ENCODE measurements around the gene SPTSSA.

Gene SPTSSA

DNA sequence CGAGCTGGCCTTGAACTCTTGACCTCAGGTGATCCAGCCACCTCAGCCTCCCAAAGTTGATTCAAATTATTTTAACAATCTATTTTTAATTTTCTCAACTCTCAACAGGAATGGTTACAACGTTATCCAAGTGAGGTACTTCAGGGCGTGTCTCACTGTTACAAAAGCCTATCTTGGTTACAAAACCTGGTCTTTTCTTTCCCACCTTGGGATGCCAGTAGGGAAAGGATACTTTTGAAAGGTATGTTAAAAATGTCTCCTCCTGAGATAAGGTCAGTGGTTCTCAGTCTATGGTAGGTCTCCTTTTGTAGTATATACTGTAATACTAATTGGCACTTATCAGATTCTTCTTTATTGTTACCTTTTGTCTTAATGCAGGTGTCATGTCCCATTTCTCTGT is 4.9 kb downstream of the SPTSSA start:
- peaks cover 0 to 22% (median 15%) of the 10 kb centered on the region in 5 donors for H3K4me1 ChIP-seq (ENCODE audit: control insufficient read depth in 5 of 5, insufficient read depth in 5 of 5, low read length in 5 of 5)
- peaks cover 0 to 18% (median 13%) of the 10 kb centered on the region in 5 donors for H3K36me3 ChIP-seq (ENCODE audit: control insufficient read depth in 5 of 5, insufficient read depth in 5 of 5, low read length in 5 of 5)
- no peak overlapping the region for H3K4me3 ChIP-seq (ENCODE audit: low read depth in 1 of 5, low read length in 5 of 5)

DNA sequence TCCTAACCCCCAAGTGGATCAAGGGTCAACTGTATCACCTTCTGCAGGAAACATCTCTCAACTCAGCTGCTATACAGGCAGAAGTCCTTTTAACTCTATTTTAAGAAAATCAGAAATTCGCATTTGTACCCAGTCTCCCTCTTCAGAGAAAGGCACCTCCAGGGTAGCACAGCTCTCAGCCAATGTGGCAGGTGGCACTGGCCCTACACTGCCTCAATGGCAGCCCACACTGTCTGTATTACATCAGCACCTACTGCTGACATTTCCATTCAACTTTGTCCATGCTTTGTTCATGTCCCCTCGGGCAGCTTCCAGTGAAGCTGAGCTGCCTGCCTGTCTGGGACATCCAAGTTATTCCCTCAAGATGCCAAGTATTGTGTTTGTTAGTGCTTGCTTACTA is 8.8 kb downstream of the SPTSSA start:
- Histone ChIP-seq H3K9ac (ENCODE audit: low read length in 5 of 5) (no peak overlapping the region), H3K4me3 (ENCODE audit: low read depth in 1 of 5, low read length in 5 of 5) (no peak overlapping the region), H3K27me3 (ENCODE audit: control insufficient read depth in 5 of 5, insufficient read depth in 4 of 5, low read length in 5 of 5) (no peaks in the 10 kb centered on the region), H3K4me1 (ENCODE audit: control insufficient read depth in 5 of 5, insufficient read depth in 5 of 5, low read length in 5 of 5) (peaks cover 0 to 7% (median 3%) of the 10 kb centered on the region in 5 donors), H3K9me3 (ENCODE audit: control insufficient read depth in 5 of 5, low read length in 5 of 5) (no peaks in the 10 kb centered on the region), H3K36me3 (ENCODE audit: control insufficient read depth in 5 of 5, insufficient read depth in 5 of 5, low read length in 5 of 5) (peaks cover 5 to 23% (median 18%) of the 10 kb centered on the region in 5 donors), H3K27ac (ENCODE audit: low read depth, low read length) (no peak overlapping the region)

More for the DNA sequence above, 4.9 kb downstream of the SPTSSA start:
- H3K9me3 ChIP-seq (ENCODE audit: control insufficient read depth in 5 of 5, low read length in 5 of 5): no peaks in the 10 kb centered on the region
- H3K9ac ChIP-seq (ENCODE audit: low read length in 5 of 5): no peak overlapping the region
- H3K27me3 ChIP-seq (ENCODE audit: control insufficient read depth in 5 of 5, insufficient read depth in 4 of 5, low read length in 5 of 5): no peaks in the 10 kb centered on the region
- no peak overlapping the region for H3K27ac ChIP-seq (ENCODE audit: low read depth, low read length)

DNA sequence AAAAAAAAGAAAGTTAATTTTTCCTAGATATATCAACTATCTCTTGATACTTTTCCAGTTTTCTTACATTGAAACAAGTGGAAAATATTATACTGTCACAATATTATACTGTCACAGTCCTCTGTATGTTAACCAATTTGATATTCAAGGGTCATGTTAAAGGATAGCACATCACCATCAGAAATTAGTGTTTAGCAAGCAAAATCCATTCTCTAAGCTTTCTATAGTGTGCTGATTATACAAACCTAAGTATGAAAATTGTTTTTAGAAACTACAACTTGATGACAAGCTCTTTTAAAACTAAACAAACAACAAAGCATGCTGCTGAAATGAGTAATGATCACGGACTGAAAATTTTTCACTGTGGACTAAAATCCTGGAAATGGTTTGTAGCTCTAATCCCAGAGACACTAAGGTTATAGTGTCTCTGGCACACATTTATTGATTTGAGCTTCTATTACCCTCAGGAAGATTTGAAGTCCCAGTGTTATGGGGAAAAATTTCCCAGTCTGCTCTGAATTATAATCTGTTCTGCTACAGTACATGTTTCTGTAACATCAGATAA is 9.7 kb downstream of the SPTSSA start:
- Histone ChIP-seq H3K4me3 (ENCODE audit: low read depth in 1 of 5, low read length in 5 of 5) (no peak overlapping the region), H3K27me3 (ENCODE audit: control insufficient read depth in 5 of 5, insufficient read depth in 4 of 5, low read length in 5 of 5) (no peaks in the 10 kb centered on the region), H3K9me3 (ENCODE audit: control insufficient read depth in 5 of 5, low read length in 5 of 5) (no peaks in the 10 kb centered on the region), H3K27ac (ENCODE audit: low read depth, low read length) (no peak overlapping the region), H3K9ac (ENCODE audit: low read length in 5 of 5) (no peak overlapping the region), H3K36me3 (ENCODE audit: control insufficient read depth in 5 of 5, insufficient read depth in 5 of 5, low read length in 5 of 5) (peaks cover 5 to 23% (median 18%) of the 10 kb centered on the region in 5 donors), H3K4me1 (ENCODE audit: control insufficient read depth in 5 of 5, insufficient read depth in 5 of 5, low read length in 5 of 5) (peaks cover 0 to 7% (median 3%) of the 10 kb centered on the region in 5 donors)

DNA sequence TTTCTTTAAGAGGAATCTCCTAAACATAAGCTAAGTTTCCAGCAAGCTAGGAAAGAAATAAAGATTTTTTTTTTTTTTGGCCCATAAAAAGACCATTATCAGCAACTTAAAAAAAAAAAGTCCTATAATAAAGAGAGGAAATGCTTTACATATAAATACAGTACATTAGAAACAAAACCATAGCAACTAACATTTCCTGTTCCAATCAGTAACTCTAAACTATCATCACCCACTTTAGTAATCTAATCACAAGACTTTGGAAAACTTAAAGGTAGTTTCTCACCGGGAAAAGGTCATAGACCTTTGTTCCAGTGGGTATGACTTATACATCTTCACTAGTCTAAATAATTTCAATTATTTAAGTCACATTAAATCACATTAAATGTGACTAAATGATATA is 11.1 kb downstream of the SPTSSA start:
- H3K9me3 ChIP-seq (ENCODE audit: control insufficient read depth in 5 of 5, low read length in 5 of 5): no peaks in the 10 kb centered on the region
- H3K4me1 ChIP-seq (ENCODE audit: control insufficient read depth in 5 of 5, insufficient read depth in 5 of 5, low read length in 5 of 5): peaks cover 0 to 7% (median 3%) of the 10 kb centered on the region in 5 donors
- H3K27ac ChIP-seq (ENCODE audit: low read depth, low read length): no peak overlapping the region
- no peak overlapping the region for H3K9ac ChIP-seq (ENCODE audit: low read length in 5 of 5)
- H3K27me3 ChIP-seq (ENCODE audit: control insufficient read depth in 5 of 5, insufficient read depth in 4 of 5, low read length in 5 of 5): no peaks in the 10 kb centered on the region
- peaks cover 5 to 18% (median 16%) of the 10 kb centered on the region in 5 donors for H3K36me3 ChIP-seq (ENCODE audit: control insufficient read depth in 5 of 5, insufficient read depth in 5 of 5, low read length in 5 of 5)
- no peak overlapping the region for H3K4me3 ChIP-seq (ENCODE audit: low read depth in 1 of 5, low read length in 5 of 5)

DNA sequence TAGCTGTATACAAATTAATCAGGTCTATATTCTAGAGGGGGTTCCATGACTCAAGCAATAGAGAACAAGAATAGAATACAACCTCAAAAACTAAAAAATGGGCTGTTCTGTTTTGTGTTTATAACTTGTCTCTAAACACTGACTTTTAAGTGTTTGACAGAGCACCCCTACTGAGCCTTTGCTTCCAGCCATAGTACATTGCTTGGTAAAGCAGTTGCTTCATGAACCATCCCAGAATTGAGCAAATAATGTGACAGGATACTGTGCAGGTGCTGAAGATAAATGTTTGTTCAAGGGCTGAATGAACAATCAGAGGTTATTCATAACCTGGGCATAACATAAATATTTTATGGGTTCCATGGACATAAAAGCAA is 11.5 kb downstream of the SPTSSA start:
- Histone ChIP-seq H3K4me1 (ENCODE audit: control insufficient read depth in 5 of 5, insufficient read depth in 5 of 5, low read length in 5 of 5) (peaks cover 0 to 7% (median 3%) of the 10 kb centered on the region in 5 donors), H3K27me3 (ENCODE audit: control insufficient read depth in 5 of 5, insufficient read depth in 4 of 5, low read length in 5 of 5) (no peaks in the 10 kb centered on the region), H3K9ac (ENCODE audit: low read length in 5 of 5) (no peak overlapping the region), H3K36me3 (ENCODE audit: control insufficient read depth in 5 of 5, insufficient read depth in 5 of 5, low read length in 5 of 5) (peaks cover 4 to 16% (median 14%) of the 10 kb centered on the region in 5 donors), H3K27ac (ENCODE audit: low read depth, low read length) (no peak overlapping the region), H3K9me3 (ENCODE audit: control insufficient read depth in 5 of 5, low read length in 5 of 5) (no peaks in the 10 kb centered on the region), H3K4me3 (ENCODE audit: low read depth in 1 of 5, low read length in 5 of 5) (no peak overlapping the region)

DNA sequence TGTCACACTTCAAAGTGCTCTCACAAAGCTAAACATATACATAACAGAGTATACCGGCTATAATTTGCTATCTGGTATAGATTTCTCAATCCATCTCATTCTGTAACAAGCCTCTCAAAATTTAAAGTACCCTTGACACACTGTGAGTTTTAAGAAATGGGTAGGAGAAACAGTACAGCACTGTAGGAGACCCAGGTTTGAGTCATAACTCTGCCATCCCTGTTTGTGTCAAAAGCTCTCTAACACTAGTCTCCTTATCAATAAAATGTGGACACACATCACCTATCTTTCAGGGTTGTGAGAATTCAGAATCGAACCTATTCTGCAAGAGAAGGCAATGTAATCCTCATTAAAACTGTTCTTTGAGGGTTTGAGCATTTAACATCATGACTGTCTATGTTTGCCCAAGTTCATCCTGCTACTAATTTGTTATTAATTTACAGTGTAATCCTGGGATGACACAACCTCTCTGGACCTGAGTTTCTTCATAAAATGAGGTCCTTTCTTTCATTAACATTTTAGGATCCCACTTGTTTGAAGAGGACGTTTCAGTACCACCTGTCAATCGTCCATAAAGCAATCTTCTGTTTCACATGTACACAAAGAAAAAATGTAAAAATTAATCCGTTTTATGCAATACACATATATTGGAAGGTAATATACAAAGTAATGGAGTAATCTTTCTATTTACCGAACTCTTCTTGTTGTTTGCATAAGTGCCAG is 12.1 kb downstream of the SPTSSA start:
- no peaks in the 10 kb centered on the region for H3K9me3 ChIP-seq (ENCODE audit: control insufficient read depth in 5 of 5, low read length in 5 of 5)
- peaks cover 0 to 7% (median 3%) of the 10 kb centered on the region in 5 donors for H3K4me1 ChIP-seq (ENCODE audit: control insufficient read depth in 5 of 5, insufficient read depth in 5 of 5, low read length in 5 of 5)
- H3K27ac ChIP-seq (ENCODE audit: low read depth, low read length): no peak overlapping the region
- no peaks in the 10 kb centered on the region for H3K27me3 ChIP-seq (ENCODE audit: control insufficient read depth in 5 of 5, insufficient read depth in 4 of 5, low read length in 5 of 5)
- no peak overlapping the region for H3K9ac ChIP-seq (ENCODE audit: low read length in 5 of 5)
- H3K36me3 ChIP-seq (ENCODE audit: control insufficient read depth in 5 of 5, insufficient read depth in 5 of 5, low read length in 5 of 5): peaks cover 2 to 12% (median 10%) of the 10 kb centered on the region in 5 donors
- no peak overlapping the region for H3K4me3 ChIP-seq (ENCODE audit: low read depth in 1 of 5, low read length in 5 of 5)

DNA sequence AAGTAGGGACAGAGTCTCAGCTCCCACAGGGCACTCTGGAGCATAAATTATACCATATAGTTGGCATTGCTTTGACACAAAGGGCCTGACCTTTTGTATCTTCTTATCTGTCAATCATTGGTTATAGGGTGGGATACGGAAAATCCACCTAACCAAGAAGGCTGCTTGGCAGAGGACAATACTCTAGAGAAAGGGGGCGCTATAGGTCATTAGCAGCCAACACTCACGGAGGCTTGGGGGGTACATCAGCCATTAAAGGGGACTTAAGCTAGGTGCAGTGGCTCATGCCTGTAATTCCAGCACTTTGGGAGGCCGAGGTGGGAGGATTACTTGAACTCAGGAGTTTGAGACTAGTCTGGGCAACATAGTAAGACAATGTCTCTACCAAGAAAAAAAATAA is 22.9 kb downstream of the SPTSSA start:
- Histone ChIP-seq H3K9ac (ENCODE audit: low read length in 5 of 5) (no peak overlapping the region), H3K4me3 (ENCODE audit: low read depth in 1 of 5, low read length in 5 of 5) (no peak overlapping the region), H3K9me3 (ENCODE audit: control insufficient read depth in 5 of 5, low read length in 5 of 5) (no peaks in the 10 kb centered on the region), H3K4me1 (ENCODE audit: control insufficient read depth in 5 of 5, insufficient read depth in 5 of 5, low read length in 5 of 5) (peaks cover 0 to 6% (median 0%) of the 10 kb centered on the region in 5 donors), H3K36me3 (ENCODE audit: control insufficient read depth in 5 of 5, insufficient read depth in 5 of 5, low read length in 5 of 5) (peaks cover 0 to 3% (median 0%) of the 10 kb centered on the region in 5 donors), H3K27me3 (ENCODE audit: control insufficient read depth in 5 of 5, insufficient read depth in 4 of 5, low read length in 5 of 5) (no peaks in the 10 kb centered on the region), H3K27ac (ENCODE audit: low read depth, low read length) (no peak overlapping the region)

DNA sequence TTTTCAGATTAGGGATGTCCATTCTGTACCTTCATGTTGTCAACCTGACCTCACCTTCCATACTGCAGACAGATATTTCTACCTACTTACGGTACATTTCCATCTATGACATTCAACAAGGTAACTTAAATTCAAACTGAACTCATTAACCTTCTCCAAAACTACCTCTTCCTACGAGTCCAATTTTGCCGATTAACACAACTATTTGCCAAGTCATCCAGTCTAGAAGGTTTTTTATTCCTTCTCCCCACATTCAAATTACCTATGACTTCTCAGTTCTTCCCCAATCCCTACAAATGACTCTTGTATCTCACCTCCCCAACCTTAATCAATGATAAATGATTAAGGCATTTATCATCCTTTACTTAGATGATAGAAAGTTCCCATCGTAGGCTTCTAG is 23.6 kb downstream of the SPTSSA start:
- H3K4me3 ChIP-seq (ENCODE audit: low read depth in 1 of 5, low read length in 5 of 5): no peak overlapping the region
- H3K9me3 ChIP-seq (ENCODE audit: control insufficient read depth in 5 of 5, low read length in 5 of 5): no peaks in the 10 kb centered on the region
- peaks cover 0 to 6% (median 0%) of the 10 kb centered on the region in 5 donors for H3K4me1 ChIP-seq (ENCODE audit: control insufficient read depth in 5 of 5, insufficient read depth in 5 of 5, low read length in 5 of 5)
- H3K27me3 ChIP-seq (ENCODE audit: control insufficient read depth in 5 of 5, insufficient read depth in 4 of 5, low read length in 5 of 5): no peaks in the 10 kb centered on the region
- H3K27ac ChIP-seq (ENCODE audit: low read depth, low read length): no peak overlapping the region
- H3K36me3 ChIP-seq (ENCODE audit: control insufficient read depth in 5 of 5, insufficient read depth in 5 of 5, low read length in 5 of 5): peaks cover 0 to 3% (median 0%) of the 10 kb centered on the region in 5 donors
- no peak overlapping the region for H3K9ac ChIP-seq (ENCODE audit: low read length in 5 of 5)

DNA sequence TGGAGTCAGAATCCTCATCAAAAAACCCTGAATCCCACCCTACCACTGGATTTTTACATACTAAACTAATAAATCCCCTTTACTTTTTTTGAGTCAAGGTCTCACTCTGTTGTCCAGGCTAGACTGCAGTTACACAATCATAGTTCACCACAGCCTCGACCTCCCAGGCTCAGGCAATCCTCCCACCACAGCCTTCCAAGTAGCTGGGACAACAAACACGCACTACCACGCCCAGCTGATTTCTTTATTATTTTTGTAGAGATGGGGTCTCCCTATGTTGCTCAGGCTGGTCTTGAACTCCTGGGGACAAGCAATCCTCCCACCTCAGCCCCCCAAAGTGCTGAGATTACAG is 24.3 kb downstream of the SPTSSA start:
- Histone ChIP-seq H3K36me3 (ENCODE audit: control insufficient read depth in 5 of 5, insufficient read depth in 5 of 5, low read length in 5 of 5) (peaks cover 0 to 3% (median 0%) of the 10 kb centered on the region in 5 donors), H3K9ac (ENCODE audit: low read length in 5 of 5) (no peak overlapping the region), H3K9me3 (ENCODE audit: control insufficient read depth in 5 of 5, low read length in 5 of 5) (no peaks in the 10 kb centered on the region), H3K4me1 (ENCODE audit: control insufficient read depth in 5 of 5, insufficient read depth in 5 of 5, low read length in 5 of 5) (peaks cover 0 to 6% (median 0%) of the 10 kb centered on the region in 5 donors), H3K27me3 (ENCODE audit: control insufficient read depth in 5 of 5, insufficient read depth in 4 of 5, low read length in 5 of 5) (no peaks in the 10 kb centered on the region), H3K27ac (ENCODE audit: low read depth, low read length) (no peak overlapping the region), H3K4me3 (ENCODE audit: low read depth in 1 of 5, low read length in 5 of 5) (no peak overlapping the region)

DNA sequence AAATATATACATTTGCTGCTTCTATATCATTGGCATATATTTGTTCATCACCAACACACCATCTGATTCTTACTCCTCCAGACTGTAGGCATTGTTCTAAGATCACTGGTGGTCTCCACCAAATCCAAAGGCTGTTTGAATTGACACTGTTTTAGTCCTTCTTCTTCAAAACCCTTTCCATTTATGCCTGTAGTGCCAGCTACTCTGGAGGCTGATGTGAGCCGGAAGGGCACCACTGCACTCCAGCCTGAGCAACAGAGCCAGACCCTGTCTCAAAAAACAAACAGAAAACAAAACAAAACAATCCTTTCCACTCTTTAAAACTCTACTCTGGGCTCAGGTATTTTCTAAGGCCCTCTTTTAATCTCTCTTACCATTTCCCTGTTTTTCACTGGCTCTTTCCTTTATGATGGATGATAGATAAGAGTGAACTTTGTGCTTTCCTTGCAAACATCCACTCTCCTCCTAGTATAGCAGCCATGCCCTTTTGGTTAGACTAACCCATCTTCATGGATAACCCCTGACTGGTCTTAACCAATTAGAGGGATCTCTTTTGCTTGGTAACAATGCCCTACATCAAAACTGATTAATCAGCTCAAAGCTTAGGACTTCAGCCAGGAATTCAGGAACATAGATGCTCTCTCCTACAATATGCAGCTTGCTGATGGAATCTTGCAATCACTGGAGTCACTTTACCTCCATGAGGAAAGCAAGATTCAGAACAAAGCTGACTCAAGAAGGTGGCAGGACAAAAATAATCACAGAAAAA is 24.9 kb downstream of the SPTSSA start:
- no peaks in the 10 kb centered on the region for H3K9me3 ChIP-seq (ENCODE audit: control insufficient read depth in 5 of 5, low read length in 5 of 5)
- no peak overlapping the region for H3K9ac ChIP-seq (ENCODE audit: low read length in 5 of 5)
- H3K27me3 ChIP-seq (ENCODE audit: control insufficient read depth in 5 of 5, insufficient read depth in 4 of 5, low read length in 5 of 5): no peaks in the 10 kb centered on the region
- no peaks in the 10 kb centered on the region for H3K36me3 ChIP-seq (ENCODE audit: control insufficient read depth in 5 of 5, insufficient read depth in 5 of 5, low read length in 5 of 5)
- no peak overlapping the region for H3K27ac ChIP-seq (ENCODE audit: low read depth, low read length)
- H3K4me3 ChIP-seq (ENCODE audit: low read depth in 1 of 5, low read length in 5 of 5): no peak overlapping the region
- H3K4me1 ChIP-seq (ENCODE audit: control insufficient read depth in 5 of 5, insufficient read depth in 5 of 5, low read length in 5 of 5): peaks cover 0 to 6% (median 0%) of the 10 kb centered on the region in 5 donors

All from subcutaneous abdominal adipose tissue (tissue), 5 donors.